HG02610 (cell line): ENCODE results near the gene PUS3.
"Not testable (repeated sequence)": the region's sequence is repeated elsewhere in the genome, so short reads cannot be mapped to it uniquely, and the experiment has no call there.

ENCODE experiments used
- ATAC-seq: cut with Tn5 transposase; IDR thresholded peaks from one replicate; pipeline ENCODE4 v1.9.1; 2021; ENCODE audit warnings: mild to moderate bottlenecking, moderate library complexity; ENCODE audit not compliant: unreplicated experiment

The PUS3 gene

DNA sequence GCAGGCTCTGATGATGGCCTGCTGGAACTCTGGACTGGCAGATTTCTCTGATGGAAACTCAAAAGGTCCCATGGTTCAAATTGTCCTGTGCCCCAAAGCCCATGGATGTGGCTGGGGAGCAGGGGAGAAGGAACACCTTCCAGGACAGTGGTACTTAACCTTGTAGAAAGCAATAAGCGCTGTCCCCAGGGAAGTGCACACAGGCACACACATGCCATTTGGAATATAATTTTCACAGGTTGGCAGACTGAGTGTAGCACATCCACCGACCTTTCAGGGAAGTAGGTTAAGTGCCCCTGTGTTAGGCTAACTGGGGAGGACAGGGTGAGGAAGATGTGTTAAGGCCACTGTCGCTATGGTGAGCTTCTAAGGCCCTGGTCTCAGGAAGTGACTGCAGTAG, 19.1 kb upstream of the PUS3 start:
- ATAC-seq, result no peak

DNA sequence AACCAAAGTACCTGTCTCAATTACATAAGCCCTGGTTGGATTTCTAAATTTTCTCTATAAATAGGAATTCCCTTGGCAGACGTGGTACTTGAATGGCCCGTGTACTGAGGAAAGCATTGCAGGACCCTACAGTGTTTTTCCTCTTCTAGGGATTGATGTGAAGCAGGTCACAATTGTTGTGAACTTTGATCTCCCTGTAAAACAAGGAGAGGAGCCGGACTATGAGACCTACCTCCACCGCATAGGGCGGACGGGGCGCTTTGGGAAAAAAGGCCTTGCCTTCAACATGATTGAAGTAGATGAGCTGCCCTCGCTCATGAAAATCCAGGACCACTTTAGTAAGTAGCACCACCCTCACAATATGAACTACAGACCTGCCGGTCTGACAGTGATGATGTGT, 18.0 kb upstream of the PUS3 start:
- no peak for ATAC-seq

- ATAC-seq, result no peak
Measured at GRCh38 chr11:125918140-125918840, 15.3 kb upstream of the PUS3 start.

DNA sequence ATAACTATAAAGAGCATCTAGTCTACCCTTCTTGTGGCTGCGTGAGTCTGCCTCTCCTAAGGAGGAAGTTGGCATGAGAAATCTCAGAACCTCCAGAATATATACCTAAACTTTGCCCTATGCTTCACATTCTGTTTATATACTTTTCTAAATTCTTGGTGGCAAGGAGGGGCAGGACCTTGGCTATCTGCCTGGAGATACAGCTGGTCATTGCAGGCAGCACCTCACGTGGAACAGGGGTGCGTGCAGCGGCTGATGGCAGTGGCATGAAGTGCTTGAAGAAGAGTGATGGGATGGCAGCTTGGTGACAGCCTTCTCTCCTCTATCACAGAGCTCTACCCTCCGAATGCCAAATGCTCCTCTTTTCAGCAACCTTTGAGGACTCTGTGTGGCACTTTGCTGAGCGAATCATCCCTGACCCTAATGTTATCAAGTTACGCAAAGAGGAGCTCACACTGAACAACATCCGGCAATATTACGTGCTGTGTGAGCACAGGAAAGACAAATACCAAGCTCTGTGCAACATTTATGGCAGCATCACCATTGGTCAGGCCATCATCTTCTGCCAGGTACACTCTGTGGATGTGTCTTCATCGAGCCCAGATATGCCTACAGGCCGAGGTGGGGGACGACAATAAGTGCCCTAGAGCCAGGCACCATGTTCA, 13.8 kb upstream of the PUS3 start:
- ATAC-seq, result no peak

GRCh38 chr11:125914601-125915000, 11.6 kb upstream of the PUS3 start:
- not testable (repeated sequence) for ATAC-seq

GRCh38 chr11:125910226-125910849, 7.3 kb upstream of the PUS3 start:
- no peak for ATAC-seq

GRCh38 chr11:125904678-125905077, 1.7 kb upstream of the PUS3 start:
- no peak for ATAC-seq

- no peak for ATAC-seq
Measured at GRCh38 chr11:125903711-125904659, 979 bp upstream of the PUS3 start, which contains the start of gene DDX25. Gene DDX25 (plus strand): TSS chr11:125904508. CDS start chr11:125904518, 10 bp downstream.

- ATAC-seq, result no peak
Measured at GRCh38 chr11:125902277-125902926, 604 bp downstream of the PUS3 start.

- ATAC-seq, result no peak
Measured at GRCh38 chr11:125901872-125902271, 1.1 kb downstream of the PUS3 start.

DNA sequence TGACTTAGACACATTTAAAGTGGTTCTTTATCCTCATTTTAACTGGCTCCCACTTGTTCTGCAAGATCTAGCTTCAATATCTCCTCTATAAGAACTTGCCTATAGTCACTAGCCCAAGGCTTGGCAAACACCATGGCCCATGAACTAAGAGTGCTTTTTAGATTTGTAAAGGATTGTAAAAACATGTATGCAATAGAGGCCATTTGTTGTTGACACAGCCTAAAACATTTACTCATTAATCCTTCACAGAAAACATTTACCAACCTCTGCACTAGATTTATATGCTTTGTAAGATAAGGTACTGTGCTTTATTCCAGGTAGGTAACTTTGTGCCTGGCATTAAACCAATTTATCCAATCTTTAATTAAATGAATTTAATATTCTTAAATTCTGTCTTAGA, 10.0 kb downstream of the PUS3 start:
- no peak for ATAC-seq

DNA sequence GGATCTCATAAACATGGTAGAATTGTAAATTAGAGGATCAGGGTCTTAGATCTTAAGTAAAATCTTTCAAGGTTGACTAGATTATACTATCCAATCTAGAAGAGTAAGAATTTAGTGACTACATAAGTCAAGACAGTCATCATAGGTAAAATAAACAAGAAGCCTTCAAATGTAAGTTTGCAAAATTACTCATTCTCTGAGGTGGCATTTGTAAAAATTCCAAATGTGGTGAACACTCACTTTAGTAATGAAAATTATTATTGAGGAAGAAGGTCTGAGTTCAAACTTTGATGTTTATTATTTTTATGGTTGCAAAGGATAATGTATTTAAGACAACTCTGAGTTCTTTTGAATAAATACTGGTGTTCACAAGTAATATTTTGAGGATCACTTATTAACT, 10.9 kb downstream of the PUS3 start:
- no peak for ATAC-seq

- no peak for ATAC-seq
Measured at GRCh38 chr11:125890447-125891100, 12.4 kb downstream of the PUS3 start.

- peak; percentile 87 for ATAC-seq
Measured at GRCh38 chr11:125887373-125888324, 15.4 kb downstream of the PUS3 start, which contains the start of gene HYLS1. Gene HYLS1 (plus strand): TSS chr11:125887668. CDS start chr11:125899369, 11,701 bp downstream.

GRCh38 chr11:125886997-125887372, 16.0 kb downstream of the PUS3 start:
- ATAC-seq, result peak; percentile 34

DNA sequence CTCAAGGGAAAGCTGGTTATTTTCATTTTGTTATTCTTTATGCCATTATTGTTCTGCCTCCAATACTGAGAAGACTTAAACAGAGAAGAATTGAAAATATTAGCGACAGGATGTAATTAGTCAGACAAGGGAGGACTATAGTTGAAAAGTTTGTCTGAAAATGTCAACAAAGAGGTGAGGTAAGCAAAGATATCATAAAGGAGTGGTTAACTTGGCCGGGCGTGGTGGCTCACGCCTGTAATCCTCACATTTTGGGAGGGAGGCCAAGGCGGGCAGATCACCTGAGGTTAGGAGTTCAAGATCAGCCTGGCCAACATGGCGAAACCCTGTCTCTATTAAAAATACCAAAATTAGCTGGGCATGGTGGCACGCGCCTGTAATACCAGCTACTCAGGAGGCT, 19.6 kb downstream of the PUS3 start:
- ATAC-seq, result no peak

DNA sequence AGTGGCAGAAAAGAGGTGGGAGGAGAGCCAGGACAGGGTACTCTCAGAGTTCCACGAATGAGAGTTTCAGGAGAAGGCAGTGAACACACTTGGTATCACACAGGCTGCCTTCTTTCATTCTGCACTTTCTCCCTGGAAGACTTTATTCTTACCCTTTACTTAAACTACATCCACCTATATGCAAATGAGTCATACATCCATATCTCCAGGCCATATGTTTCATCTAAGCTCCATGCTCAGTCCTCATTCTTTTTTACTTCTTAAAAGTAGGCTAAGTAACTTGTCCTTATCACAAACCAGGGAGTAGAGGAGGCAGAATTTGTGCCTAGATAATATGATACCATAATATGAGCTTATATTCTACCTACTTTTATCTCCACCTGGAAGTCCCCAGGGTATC, 21.7 kb downstream of the PUS3 start:
- ATAC-seq, result no peak

- peak; percentile 71 for ATAC-seq
Measured at GRCh38 chr11:125874556-125875124, 28.4 kb downstream of the PUS3 start.
